Measurements from ENCODE around the gene XXYLT1.
"Not testable (repeated sequence)": the region's sequence is repeated elsewhere in the genome, so short reads cannot be mapped to it uniquely, and the experiment has no call there.

Gene XXYLT1

GRCh38 chr3:195249858-195250464 is 21.0 kb downstream of the XXYLT1 start:
- no peak for DNase-seq

- DNase-seq, result no peak
Measured at GRCh38 chr3:195249057-195249770, 21.7 kb downstream of the XXYLT1 start.

- DNase-seq, result no peak
Measured at GRCh38 chr3:195248281-195248680, 22.7 kb downstream of the XXYLT1 start.

GRCh38 chr3:195247863-195248189 is 23.1 kb downstream of the XXYLT1 start:
- DNase-seq, result no peak

GRCh38 chr3:195247086-195247862 is 23.7 kb downstream of the XXYLT1 start:
- DNase-seq, result no peak

- no peak for DNase-seq
Measured at GRCh38 chr3:195246581-195246995, 24.4 kb downstream of the XXYLT1 start.

GRCh38 chr3:195245531-195245951 is 25.4 kb downstream of the XXYLT1 start:
- no peak for DNase-seq

GRCh38 chr3:195241592-195242355 is 29.2 kb downstream of the XXYLT1 start:
- DNase-seq, result no peak

GRCh38 chr3:195240939-195241338 is 30.0 kb downstream of the XXYLT1 start:
- no peak for DNase-seq

GRCh38 chr3:195240171-195240701 is 30.7 kb downstream of the XXYLT1 start:
- DNase-seq, result no peak

- no peak for DNase-seq
Measured at GRCh38 chr3:195239121-195239520, 31.8 kb downstream of the XXYLT1 start.

- no peak for DNase-seq
Measured at GRCh38 chr3:195238586-195239118, 32.3 kb downstream of the XXYLT1 start.

GRCh38 chr3:195238081-195238571 is 32.8 kb downstream of the XXYLT1 start:
- DNase-seq, result no peak

GRCh38 chr3:195236801-195237570 is 34.0 kb downstream of the XXYLT1 start:
- no peak for DNase-seq

- no peak for DNase-seq
Measured at GRCh38 chr3:195236076-195236798, 34.7 kb downstream of the XXYLT1 start.

- DNase-seq, result no peak
Measured at GRCh38 chr3:195230244-195230643, 40.7 kb downstream of the XXYLT1 start.

GRCh38 chr3:195228886-195229285 is 42.1 kb downstream of the XXYLT1 start:
- DNase-seq, result not testable (repeated sequence)

- no peak for DNase-seq
Measured at GRCh38 chr3:195227871-195228270, 43.1 kb downstream of the XXYLT1 start.

GRCh38 chr3:195226900-195227447 is 44.0 kb downstream of the XXYLT1 start:
- DNase-seq, result no peak

- no peak for DNase-seq
Measured at GRCh38 chr3:195226445-195226844, 44.5 kb downstream of the XXYLT1 start.

Measured in activated effector memory CD4-positive, alpha-beta T cell treated with Interleukin-2 at 50 U/mL for 16 hours (primary cell).